KG1 (cell line): ENCODE results near the gene CDH2.

Experiments
- DNase-seq: peaks from one replicate; lab custom pipeline; 2025; lab: John Stamatoyannopoulos, UW

Gene CDH2

DNA sequence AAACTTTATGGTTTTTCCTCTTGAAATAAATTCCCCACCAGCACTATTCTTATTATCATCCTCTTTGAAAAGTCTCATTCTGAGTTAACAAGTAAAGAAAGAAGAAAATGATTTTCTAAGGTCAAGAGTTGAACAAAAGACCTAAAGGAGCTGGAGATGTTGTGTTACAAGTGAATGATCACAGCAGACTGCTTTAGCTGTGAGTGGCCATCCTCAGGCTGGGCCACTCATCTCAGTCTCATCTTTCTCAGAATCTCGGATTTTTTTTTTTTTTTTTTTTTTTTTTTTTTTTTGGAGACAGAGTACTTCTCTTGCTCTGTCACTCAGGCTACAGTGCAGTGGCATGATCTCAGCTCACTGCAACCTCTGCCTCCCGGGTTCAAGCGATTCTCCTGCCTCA lies 133.3 kb downstream of the CDH2 start:
- DNase-seq = no peak

DNA sequence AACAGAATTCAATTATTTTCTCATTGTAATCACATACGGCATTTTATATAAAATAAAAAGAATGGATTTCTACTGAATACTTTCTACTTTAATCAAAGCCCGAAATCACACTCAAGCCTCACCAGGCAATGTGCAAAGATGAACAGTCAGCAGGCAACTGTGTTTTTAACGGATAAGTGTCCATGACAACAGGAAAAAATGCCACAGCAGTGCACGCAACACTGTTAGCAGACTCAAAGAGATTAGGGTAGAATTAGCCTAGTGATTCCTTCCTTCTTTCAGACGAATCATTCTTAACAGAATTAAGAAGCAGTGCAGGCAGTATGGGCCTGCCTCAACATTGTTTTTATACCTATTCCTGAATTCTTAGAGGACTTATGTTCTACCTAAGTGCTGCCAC lies 135.6 kb downstream of the CDH2 start:
- DNase-seq = no peak

DNA sequence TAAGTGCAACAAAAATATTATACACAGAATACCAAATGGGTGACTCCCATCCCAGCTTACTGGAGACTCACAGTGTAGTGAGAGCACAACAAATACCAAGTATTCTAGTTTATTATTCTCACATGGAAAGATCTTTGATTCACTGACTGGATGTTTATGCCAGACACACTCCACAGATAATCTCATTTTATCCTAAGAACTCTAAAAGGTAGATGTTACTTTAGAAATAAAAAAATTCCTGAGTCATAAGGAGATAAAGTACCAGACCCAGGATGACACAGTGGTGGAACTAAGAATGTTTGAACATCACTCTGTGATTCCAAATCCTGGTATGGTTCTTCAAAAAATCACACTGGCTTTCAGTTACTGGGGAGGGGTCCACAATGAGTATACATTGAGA lies 136.2 kb downstream of the CDH2 start:
- DNase-seq = no peak

DNA sequence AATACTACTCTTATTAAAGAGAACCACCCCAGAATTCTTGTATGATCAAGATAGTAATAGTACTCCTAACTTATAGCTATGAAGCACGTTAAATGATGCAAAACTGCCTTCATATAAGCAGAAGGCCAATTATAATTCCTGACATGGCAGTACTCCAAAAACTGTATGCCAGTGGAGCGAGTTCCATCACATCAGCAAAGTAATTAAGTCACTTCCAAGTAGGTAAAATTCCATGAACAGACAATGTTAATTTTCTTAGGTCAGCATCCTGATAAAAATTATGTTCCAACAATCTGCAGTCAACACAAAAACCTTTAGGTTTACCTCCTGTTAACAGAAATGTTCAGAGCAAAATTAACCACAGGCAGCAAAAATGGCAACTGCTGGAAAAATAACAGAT lies 136.7 kb downstream of the CDH2 start:
- no peak for DNase-seq

DNA sequence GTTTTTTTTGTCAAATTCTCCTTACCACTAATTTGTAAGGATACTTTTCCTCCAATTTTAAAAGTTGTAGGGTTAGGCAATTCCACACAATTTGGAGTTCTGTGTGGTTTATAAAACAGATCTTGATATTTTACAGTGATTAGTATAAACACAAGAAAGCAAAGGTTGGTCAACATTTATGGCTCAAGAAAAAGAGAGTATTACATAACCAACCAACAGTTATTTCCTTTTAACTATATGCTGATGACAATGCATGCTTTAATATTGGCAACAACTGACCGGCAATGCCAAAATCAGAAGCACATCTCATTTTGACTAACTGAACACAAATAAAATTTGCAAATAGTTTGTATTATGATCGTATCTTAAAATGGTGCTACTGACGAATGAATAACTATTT lies 137.2 kb downstream of the CDH2 start:
- no peak for DNase-seq

DNA sequence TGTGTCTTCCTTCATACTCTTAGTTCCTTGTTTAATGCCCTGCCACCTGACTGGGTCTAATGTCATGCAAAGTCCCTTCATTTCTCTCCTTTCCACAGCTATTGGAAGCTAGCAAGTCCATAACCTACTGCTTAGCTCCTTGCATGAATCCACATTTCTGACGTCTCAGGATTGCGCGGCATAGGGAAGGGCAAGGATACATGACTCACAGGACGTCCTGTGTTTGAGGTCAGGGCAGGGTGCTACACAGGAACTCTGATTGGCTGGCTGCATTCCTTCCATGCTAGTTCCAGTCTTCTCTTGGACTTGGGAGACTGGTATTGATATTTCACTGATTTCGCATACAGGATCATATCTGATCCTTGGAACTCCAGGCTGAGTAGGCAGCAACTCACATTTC lies 137.9 kb downstream of the CDH2 start:
- no peak for DNase-seq

DNA sequence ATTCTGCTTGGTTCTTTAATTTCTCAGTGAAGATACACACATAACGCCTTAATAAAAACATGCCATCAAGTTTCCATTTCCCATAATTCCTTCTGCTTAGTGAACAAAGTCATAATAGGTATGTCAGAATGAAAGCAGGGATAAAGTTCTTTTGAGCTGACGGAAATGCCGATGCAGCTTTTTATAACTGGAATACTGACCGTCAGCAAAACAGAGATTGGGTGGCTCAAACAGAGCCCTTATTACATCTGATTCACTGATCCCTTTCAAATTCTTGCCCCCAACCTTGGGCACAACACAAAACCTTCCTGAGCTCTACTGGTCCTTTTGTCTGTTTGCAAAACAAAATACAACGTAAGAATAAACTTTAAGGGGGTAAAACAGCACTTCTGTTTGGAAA lies 140.4 kb downstream of the CDH2 start:
- DNase-seq = no peak

DNA sequence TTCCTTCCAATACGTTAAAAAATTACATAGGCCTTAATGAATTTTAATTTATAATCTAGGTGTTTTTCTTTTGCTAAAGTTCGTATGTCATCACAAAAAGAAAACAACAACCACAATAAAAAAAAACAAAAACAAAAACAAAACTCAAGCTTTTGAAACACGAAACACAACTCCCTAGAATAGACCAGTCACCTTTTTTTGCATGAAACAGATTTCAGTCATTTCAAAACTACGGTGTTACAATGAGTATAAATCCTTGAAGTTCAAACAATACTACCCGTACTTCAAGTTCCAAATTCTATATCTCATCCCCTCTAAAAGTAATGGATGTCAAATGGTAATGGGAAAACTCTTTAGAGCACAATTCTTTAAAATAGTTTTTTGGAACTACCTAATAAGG lies 142.4 kb downstream of the CDH2 start:
- no peak for DNase-seq

DNA sequence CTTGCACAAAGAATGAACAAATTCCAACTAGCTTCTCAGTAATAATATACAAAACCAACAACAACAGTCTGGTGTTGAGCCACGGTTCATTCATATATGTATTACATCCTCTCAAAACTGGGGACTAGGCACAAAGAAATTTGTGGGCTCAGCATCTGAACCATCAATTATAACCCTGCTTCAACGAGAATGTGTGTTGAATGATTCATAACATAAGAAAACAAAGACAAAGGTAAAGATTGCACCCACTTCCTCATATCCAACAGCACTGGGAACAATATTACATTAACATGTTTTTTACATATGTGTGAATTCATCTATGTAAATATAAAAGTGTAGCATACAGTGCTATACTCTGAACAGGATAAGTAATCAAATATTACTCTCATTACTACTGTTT lies 144.8 kb downstream of the CDH2 start:
- no peak for DNase-seq

DNA sequence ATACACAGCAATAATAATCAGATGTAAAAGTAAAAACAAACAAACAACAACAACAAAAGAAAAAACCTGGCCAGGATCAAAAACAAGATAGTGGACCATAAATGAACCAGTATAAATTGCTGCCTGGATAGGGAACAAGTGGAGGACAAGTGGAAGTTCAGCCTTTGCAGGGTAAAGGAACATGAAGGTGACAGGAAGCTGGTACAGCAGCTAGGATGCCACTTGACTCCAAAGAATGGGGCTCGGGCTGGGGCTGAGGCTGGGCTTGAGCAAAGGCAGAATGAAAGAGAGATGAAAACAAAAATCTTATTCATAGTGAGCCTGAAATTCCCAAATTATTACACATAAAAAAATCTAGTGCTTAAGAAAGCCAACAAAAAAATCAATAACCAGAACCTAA lies 146.5 kb downstream of the CDH2 start:
- no peak for DNase-seq

DNA sequence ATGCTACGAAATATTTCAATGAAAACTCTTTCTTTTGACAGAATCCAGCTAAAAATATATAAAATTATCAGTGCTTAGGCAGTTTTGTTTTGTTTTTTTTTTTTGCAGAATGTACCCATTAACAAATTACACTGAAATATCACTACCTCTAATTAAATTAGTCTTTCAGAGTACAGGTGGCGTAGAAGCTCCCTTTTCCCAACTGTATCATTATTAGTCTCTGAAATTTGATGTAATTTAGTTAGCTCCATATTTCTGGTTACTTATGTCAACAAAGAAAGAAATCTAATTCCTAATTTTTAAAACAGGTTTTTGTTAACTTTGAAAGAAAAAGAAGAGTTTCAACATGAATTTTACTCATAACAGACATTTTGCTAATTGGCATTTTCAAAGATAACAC lies 149.2 kb downstream of the CDH2 start:
- no peak for DNase-seq

DNA sequence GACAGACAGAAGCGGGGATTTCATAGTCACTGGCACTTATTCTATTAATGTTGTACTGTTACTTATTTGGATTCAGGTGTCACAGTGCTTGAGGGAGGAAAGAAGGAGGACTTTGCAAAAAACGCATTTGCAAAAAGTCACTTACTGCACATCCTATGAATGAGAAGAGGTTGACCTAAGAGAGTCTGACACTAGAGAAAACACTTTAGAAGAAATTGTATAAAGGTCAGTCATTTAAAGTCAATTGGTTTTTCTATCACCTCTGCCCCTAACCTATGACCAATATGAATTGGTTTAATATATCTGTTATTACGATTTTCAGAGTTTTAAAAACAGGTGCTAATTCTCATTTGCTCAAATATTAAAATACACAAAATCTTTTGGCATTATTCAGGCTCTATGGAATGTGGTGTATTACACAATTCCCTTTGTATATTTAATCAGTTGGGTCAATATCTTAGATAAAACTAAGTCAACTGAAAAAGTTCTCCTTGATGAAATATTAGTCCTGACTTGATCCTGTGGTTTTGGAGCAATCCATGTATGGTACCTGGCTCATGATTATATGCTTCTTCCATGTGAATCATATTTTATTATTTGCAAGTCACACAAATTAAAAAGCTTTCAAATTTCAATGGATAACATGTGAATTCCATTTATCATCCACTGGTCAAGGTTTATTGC lies 157.4 kb downstream of the CDH2 start:
- no peak for DNase-seq

DNA sequence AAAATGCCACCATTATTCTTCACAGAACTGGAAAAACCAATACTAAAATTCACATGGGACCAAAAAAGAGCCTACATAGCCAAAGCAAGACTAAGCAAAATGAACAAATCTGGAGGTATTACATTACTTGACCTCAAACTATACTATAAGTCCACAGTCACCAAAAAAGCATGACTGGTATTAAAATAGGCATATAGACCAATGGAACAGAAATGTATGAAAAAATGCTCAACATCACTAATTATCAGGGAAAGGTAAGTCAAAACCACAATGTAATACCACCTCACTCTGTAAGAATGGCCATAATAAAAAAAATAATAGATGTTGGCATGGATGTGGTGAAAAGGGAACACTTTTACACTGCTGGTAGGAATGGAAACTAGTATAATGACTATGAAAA lies 158.6 kb downstream of the CDH2 start:
- no peak for DNase-seq

DNA sequence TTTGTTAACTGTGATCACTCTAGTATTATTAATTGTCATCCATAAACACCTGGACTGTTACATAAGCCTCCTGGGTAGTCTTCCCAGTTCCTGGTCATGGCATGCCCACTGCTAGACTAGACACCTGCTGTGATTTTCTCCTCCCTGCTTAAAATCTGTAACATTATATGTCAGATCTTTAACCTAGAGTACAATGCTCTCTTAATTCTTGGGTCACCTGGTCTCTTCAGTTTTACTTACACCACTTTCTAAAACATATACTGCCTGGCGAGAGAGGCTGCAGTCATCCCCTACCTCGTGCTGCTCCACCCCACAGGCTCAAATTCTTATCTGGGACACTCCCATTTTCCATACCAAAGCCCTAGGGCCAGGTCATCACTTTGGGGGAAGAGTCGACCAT lies 161.3 kb downstream of the CDH2 start:
- no peak for DNase-seq

DNA sequence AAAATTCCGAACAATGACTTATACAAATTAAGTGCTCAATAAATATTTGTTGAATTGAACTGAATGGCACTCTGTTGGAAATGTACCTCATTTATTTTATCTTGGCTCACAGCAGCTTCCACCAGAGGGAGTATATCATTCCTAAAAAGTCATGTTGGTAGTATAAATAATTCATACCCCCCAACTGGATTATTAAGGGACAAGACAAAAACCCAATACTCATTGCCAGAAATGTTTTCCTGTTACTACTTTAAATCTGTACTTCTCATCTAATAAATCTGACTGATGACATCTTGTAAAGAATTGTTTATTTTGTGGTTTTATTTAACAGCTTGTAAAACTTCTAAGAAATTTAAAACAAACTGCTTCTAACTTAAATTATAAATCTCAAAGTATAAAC lies 163.9 kb downstream of the CDH2 start:
- DNase-seq = no peak

DNA sequence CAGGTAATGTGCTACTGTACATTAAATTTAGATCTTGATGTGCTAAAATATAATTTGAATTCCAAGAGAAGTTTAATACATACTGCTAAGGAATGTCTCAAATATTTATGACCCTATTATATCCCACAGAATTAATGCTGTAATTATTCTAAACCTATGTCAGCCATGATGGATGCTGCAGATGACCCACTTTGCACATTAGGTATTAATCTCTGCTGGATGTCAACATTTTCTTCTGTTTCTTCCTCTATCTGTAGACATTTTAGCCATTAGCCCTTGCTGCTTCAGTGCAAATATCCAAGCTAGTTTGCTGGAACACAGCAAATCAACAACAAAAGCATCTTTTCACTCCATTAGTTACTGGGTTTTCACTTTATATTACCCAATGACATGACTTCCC lies 164.6 kb downstream of the CDH2 start:
- no peak for DNase-seq

DNA sequence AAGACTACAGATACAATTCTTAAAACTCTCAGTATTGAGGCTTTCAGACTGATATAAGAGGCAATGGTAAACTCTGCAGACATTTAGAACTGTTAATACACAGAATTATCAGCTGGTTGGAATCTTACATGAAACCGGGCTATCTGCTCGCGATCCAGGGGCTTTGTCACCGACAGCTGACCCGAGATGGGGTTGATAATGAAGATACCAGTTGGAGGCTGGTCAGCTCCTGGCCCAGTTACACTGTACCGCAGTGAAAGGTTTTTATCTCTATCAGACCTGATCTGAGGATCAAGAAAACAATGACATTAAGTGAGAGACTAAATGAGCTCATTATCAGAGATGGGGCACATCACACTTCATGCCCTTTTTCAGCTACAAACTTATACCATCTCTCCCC lies 167.3 kb downstream of the CDH2 start:
- DNase-seq = no peak

DNA sequence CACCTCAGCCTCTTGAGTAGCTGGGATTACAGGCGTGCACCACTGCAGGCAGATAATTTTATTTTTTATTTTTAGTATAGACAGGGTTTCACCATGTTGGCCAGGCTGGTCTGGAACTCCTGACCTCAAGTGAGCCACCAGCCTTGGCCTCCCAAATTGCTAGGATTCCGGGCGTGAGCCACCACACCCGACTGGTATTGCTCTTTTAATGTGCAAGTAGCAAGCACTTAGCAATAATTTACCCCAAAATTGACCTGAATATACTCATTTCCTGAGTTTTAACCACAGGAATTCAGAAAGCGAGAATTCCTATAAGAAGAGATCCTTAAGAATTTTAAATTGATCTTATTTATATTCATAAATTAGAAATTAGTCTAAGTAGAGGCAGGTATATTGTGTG lies 169.1 kb downstream of the CDH2 start:
- DNase-seq = no peak

DNA sequence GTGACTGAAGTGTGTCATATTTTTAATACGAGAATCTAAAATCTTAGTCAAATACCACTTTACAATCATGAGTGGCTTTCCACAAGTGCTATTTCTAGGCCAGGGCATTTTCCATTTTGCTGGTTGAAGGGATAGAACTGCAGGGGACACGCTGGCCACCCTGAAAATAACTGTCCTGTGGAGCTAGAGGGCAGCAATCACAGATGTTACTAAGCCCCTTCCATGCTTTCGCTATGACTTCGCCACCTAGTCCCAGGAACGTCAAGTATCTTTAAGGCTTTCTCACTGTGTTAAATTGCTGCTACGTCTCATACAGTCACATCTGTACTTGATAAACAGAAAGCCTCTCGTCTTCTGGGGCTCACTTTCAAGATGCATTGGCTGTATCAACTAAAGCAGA lies 171.8 kb downstream of the CDH2 start:
- DNase-seq = no peak

DNA sequence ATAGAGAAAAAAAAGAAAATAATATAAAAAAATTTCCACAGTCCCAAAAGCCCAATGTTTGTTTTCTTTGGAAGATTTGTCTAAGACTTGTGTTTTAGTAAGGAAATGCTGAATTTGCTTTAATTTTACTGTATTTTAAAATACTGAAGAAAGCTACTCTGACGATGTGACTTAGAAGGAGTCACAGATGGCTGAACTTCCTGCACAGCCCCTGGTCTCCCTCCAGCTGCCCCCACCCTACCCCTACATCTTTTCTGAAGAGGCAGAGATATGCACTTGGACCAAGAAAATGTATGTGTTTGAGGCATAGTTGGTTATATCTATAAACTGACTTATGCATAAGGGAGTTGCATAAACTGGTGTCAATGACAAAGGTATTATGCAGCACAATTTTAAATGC lies 172.3 kb downstream of the CDH2 start:
- DNase-seq = no peak

DNA sequence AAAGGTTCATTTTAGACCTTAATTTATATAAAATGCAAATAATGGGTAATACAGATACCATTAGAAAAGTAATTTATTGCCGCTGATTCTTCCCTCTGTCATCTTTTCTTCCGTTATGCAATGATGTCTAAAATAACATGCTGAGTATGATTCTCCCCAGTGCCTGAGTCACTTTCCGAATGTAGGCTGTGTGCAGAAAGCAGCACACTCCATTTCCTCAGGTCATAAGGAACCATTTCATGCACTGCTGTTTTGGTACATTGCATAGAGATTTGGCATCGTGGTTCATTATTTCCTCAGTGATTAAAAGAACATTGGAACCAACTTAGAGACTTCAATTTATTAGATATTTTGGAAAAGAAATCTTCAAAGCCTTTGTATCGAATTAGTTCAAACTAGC lies 173.5 kb downstream of the CDH2 start:
- no peak for DNase-seq

DNA sequence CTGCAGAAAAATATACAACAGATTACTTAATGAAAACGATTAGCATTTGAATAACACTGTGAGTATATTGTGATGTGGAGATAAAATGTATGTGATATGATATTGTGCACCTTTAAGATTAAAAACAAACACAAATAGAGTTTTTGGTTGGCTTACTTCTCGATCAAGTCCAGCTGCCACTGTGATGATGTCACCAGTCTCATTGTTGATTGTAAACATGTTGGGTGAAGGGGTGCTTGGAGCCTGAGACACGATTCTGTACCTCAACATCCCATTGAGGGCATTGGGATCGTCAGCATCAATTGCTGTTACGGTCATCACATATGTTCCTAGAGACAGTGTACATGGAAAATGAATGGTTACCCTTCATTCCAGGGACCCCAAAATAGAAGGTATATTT lies 174.1 kb downstream of the CDH2 start:
- DNase-seq = no peak

DNA sequence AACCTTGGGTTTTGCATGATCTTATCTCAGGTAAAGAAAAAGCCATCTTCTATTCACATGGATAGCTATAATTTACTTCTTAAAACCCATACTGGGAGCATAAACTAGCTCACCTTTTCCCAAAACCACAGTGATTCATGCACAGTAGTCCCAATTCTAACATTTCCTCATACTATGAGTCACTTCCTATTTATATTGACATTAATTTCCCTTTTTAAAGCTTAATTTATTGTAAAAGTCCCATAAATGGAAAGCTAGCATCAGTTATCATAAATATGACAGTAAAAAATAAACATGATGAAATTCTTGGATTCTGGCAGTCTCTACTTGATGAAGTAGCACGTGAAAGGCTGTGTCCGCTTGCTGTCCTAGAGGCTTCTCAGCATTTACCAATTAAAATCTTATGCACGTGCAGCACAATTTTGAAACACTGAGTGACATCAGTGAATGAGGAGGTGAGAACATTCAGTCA lies 180.1 kb downstream of the CDH2 start:
- DNase-seq = no peak

DNA sequence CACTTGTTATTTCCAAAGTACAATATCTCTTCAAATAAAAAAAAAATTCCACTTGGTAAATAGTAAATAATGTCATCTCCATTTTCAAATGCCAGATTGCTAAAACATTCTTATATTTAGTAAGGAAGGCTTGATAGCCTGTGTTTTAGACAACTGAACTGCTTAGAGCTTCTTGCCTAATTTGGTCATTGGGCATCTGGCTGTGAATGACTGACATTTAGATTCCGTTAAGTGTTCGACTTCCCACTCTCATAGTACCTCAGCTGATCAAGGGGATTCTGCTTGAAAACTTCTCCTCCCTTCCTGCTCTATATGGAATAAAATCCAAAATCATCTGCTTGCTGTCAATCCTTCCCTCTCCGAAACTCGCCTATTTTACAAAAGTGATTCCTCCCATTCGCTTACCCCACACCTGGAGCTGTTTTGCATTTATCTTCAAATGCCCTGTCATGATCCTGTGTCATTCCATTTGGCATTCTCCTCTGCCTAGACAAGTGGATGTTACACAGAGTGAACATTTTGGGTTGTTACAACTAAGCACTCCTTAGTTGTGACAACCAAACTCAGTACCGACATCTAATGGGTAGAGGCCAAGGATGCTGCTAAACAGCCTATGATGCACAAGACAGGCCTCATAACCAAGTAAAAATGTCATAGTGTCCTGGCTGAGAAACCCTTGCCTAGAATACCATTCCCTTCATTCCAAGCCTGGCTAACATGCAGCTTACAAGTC lies 181.0 kb downstream of the CDH2 start:
- no peak for DNase-seq
